Muscle of back (tissue), 11 donors: ENCODE measurements around the gene CORO7. TPM values are rescaled to one million over a fixed set of nuclear protein-coding genes. Genes with fewer than 3 reads are reported as not detected.

Experiments used
- DNase-seq, 3 donors: peaks; one replicate each; pipeline versions ENCODE4 v3.0.0 to v3.0.0-alpha.2; 2013
- polyA plus RNA-seq, 10 donors: library from polyadenylated mRNA; unstranded; fragments of 120-200 nt; gene quantifications; one replicate each; pipeline ENCODE4 v1.2.1, GENCODE V29; 2013; ENCODE audit not compliant: insufficient read length in 10 of 10

Gene CORO7
- polyA plus RNA-seq, 10 donors, result 16.0 to 30.4 (median 22.4) TPM

- DNase-seq, result no peak
These were observed 43.0 kb downstream of the CORO7 start for GRCh38 chr16:4373356-4373908.

- peak in 1 of 3 donors; percentile 66 for DNase-seq
These were observed 43.6 kb downstream of the CORO7 start for GRCh38 chr16:4372578-4373355.

GRCh38 chr16:4372001-4372577 lies 44.3 kb downstream of the CORO7 start:
- peak in 1 of 3 donors; percentile 51 for DNase-seq

DNA sequence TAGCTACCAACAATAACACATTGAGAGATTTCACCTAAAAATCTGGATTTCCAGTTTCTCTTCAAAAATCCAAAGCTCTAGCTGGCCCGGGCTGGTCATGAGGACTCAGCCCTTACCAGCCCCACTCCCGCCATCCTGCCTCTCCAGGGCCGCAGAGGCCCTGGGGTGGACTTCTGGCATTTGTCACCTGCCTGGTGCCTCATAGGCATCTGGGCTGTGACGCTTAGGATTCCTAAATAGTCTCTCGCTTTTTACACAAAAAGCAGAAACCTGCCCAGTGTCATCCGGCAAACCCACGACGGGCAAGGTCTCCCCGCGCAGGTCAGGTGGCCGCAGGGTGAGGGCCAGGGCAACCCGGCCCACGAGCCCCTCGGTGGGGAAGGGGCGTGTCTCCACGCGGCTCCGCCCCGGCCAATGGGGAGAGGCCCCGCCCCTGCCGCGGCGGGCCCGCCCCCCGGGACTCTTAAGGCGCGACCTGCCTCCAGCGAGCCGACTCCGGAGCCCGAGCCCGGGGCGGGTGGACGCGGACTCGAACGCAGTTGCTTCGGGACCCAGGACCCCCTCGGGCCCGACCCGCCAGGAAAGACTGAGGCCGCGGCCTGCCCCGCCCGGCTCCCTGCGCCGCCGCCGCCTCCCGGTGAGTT lies 44.9 kb downstream of the CORO7 start, which contains the start of gene VASN:
VASN (plus strand) TSS at position 492 of the 644 bp plus-strand sequence. CDS start 9,030 bp downstream, outside the sequence.
- DNase-seq, result peak; percentile 76 to 91 (median 85)

- peak in 2 of 3 donors; percentile 44 to 66 for DNase-seq
These were observed 45.6 kb downstream of the CORO7 start for GRCh38 chr16:4370570-4371356.

DNA sequence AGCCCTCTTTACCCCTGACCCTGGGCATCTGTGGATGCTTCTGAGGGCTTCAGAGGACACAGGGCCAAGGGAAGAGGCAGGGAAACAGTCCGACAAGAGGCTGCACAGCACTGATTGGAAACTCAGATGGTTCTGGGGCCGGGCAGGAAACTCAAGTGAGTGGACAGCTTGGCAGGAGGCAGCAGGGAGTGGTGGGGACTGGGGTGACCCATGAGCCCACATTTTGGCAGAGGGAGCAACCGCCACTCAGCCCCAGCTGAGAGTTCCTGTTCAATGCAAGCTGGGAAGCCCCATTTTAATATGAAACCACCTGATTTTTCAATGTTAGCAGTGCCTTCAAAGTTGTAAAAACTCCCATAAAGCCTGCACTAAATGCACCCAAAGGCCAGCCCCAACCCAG lies 46.2 kb downstream of the CORO7 start:
- DNase-seq, result no peak

- DNase-seq, result no peak
These were observed 47.2 kb downstream of the CORO7 start for GRCh38 chr16:4369007-4369733.

DNA sequence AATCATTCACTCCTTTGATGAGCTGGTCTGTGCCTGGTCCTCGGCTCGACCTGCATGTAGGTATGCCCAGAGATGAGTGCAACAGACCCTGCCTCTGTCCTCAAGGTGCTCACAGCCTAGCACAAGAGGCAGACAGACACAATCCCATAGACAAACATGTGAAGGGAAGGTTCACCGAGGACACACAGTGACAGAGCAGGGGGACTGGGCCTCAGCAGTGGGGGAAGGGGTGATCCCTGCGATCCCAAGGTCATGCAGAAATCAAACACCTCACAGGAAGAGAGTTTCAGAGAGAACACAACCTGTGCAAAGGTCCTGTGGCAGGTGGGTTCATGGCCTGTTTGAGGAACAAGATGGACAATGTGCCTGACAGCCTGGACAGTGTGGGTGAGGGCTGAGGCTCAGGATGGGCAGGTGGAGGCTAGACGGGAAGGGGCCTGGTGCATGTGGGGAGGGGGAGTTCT lies 49.0 kb downstream of the CORO7 start:
- DNase-seq, result no peak

- DNase-seq, result no peak
These were observed 50.4 kb downstream of the CORO7 start for GRCh38 chr16:4366016-4366415.

DNA sequence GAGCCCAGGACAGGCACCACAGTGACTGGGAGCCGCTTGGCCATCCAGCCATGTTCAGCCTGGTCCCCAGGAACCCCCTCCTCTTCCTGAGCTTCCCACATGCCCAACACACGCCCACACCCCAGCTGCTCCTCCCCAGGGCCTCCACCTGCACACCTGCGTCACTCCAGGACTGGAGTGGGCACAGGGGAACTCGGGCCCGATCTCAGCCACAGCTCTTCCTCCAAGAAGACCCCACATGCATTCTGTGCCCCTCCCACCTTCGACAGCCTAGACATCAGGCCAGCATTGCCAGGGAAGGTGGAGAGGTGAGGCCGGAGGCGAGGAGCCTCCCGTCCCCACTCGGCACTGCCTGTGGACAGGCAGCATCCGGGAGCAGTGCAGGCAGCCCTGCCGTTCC lies 50.8 kb downstream of the CORO7 start:
- no peak for DNase-seq

- no peak for DNase-seq
These were observed 51.4 kb downstream of the CORO7 start for GRCh38 chr16:4365014-4365406.

DNA sequence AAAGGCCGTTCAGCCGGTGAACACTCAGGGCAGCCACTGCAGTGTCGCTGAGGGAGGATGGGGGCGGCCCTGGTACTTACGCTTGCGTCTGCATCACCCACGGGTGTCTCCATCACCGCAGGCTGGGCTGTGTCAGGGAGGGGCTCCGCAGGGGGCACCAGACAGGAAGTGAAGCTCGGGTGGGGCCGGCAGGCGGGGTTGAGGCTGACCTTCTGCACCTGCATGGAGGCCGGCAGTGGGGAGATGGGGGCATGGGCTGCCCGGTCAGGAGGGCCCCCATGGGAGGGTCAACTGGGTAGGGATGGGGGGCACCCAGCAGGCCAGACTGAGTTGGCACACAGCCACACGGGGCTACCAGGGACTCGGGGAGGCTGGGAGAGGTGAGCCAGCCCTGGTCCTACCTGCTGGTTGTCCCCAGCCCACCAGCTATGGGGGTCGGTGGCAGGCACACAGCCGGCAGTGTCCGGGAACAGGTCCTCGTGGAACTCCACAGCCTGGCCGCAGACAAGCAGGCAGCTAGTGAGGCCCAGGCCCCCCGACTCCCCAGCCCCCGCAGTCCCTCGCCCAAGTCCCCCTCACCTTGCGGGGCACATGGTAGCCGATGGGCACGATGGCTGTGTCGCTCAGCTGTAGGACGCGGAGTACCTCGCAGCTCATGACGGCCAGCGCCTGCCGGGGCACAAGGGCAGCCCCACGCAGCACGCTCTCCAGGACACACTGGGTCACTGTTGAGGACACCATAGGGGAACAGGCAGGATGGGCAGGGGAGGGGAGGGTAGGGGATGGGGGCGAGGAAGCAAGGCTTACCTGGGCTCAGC lies 52.0 kb downstream of the CORO7 start:
- no peak for DNase-seq

GRCh38 chr16:4362476-4363135 lies 53.8 kb downstream of the CORO7 start:
- no peak for DNase-seq

GRCh38 chr16:4361944-4362311 lies 54.5 kb downstream of the CORO7 start:
- DNase-seq, result no peak

- DNase-seq, result no peak
These were observed 55.1 kb downstream of the CORO7 start for GRCh38 chr16:4361033-4361943.

GRCh38 chr16:4360538-4361021 lies 55.8 kb downstream of the CORO7 start:
- DNase-seq, result no peak

DNA sequence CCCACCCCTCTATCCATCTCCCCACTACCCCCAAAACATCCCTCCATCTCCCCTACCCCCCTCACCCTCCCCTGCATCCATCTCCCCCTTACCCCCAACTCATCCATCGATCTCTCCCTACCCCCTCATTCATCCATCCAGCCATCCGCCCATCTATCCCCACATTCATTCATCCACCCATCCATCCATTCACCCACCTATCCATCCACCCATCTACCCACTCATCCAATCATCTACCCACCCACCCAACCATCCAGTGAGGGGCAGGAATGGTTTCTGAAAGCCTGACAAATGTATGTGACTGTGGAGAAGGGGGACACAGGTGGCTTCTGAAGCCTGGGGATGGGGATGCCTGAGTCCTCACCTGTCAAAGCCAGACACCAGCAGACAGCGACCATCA lies 56.5 kb downstream of the CORO7 start:
- no peak for DNase-seq
